Stimulated activated naive CD4-positive, alpha-beta T cell (primary cell): ENCODE results near the gene NUMB.
"Not testable (repeated sequence)": the region's sequence is repeated elsewhere in the genome, so short reads cannot be mapped to it uniquely, and the experiment has no call there.

ENCODE experiments used
- DNase-seq, 6 experiments: peaks; one replicate each; lab custom pipeline; 2025; lab: John Stamatoyannopoulos, UW

Gene NUMB

DNA sequence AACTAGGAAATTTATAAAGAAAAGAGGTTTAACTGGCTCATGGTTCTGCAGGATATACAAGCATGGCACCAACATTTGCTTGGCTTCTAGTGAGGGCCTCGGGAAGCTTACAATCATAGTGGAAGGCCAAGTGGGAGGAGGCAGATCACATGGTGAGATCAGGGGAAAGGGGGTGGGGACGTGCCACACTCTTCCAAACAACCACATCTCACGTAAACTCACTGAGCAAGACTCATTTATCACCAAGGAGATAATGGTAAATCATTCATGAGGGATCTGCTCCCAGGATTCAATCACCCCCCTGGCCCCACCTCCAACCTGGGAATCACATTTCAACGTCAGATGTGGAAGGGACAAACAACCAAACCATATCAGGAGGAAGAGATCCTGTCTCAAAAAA is 35.8 kb downstream of the NUMB start:
- no peak for DNase-seq

GRCh38 chr14:73418227-73418626 is 40.1 kb downstream of the NUMB start:
- no peak for DNase-seq

DNA sequence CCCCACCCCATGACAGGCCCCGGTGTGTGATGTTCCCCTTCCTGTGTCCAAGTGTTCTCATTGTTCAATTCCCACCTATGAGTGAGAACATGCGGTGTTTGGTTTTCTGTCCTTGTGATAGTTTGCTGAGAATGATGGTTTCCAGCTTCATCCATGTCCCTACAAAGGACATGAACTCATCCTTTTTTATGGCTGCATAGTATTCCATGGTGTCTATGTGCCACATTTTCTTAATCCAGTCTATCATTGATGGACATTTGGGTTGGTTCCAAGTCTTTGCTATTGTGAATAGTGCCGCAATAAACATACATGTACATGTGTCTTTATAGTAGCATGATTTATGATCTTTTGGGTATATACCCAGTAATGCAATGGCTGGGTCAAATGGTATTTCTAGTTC is 52.1 kb downstream of the NUMB start:
- not testable (repeated sequence) for DNase-seq

DNA sequence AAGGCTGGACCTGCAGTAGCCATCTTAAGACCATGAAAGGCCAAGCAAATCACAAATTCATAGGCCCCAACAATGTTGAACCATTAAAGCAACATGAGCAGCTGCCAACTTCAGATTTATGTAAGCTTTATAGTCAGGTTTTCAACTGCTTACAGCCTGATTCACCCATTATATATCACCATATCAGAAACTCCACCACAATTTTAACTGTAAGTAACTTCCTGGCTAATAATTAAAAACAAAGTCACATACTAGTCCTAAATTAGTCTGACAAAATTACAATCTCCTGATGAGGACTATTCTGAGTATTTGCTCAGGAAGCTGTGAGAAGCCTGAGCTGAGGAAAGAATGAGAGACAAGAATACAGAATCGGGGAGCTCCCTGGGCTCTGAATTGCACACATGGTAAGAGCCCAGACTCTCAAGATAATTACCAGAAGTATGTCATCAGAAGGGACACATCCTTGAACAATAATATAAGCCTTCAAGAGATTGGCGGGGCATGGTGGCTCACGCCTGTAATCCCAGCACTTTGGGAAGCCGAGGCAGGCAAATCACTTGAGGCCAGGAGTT is 55.1 kb downstream of the NUMB start:
- DNase-seq: no peak

DNA sequence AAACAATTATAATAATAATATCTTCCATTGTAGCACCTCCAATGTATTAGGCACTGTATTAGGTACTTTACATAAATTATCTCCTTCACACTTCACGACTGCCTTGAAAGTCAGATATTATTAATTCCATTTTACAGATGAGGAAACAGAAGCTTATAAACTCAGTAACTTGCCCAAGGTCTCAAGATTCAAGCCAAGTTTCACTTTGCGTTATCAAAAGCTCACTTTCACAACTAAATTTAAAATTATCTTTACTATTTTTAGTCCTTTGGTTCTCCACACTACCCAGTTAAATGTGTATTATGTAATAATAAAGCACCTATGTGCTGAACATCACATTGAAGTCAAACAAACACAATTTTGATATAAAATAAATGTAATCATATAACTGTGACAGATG is 55.8 kb downstream of the NUMB start:
- DNase-seq: no peak

DNA sequence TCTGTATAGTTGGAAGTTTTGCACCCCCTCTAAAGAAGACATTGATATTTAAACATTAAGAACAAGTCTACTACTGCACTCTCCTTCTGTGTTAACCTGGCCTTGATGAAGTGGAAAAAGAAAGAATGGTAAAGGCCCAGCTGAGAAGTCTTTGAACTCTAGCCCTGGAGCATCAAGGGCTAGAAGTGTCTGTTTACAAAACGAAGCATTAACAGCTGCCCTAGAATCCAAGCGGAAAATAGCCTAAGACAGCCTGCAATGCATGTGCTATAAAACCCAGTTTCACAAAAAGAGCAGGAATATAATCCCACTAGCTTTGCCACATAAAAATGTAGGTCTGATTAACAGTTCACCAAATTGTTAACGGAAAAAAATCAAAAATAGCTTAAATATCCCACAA is 60.5 kb downstream of the NUMB start:
- no peak for DNase-seq

DNA sequence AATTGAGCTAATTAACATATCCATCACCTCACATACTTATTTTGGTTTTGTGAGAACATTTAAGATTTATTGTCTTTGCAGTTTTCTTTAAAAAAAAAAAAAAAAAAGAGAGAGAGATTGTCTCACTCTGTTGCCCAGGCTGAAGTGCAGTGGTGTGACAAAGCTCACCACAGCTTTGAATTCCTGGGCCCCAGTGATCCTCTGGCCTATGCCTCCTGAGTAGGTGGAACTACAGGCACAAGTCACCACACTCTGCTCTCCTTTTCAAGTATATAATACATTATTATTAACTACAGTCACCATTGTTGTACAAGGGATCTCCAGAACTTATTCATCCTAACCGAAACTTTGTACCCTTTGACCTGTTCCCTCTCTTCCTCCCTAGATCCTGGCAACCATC is 64.0 kb downstream of the NUMB start:
- no peak for DNase-seq

DNA sequence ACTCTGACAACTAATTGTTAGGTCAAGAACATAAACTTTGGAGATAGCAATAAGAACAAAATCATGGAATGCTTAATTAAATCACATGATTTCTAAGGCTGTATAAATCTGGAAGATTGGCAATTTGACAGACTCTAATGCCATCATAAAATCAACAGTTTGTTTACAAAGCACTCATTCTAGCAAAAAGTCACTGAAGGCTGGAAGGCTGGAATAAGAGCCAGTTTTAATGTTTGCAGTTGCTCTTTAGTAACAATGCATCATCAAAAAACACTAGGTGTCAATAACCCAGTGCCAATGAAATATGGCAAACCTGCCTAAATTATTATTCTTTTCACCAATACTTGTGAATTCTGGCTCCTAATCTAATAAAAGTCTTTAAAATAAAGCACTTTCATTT is 65.0 kb downstream of the NUMB start:
- DNase-seq: no peak

- DNase-seq: no peak
Observed at GRCh38 chr14:73392329-73393257, 65.8 kb downstream of the NUMB start.

DNA sequence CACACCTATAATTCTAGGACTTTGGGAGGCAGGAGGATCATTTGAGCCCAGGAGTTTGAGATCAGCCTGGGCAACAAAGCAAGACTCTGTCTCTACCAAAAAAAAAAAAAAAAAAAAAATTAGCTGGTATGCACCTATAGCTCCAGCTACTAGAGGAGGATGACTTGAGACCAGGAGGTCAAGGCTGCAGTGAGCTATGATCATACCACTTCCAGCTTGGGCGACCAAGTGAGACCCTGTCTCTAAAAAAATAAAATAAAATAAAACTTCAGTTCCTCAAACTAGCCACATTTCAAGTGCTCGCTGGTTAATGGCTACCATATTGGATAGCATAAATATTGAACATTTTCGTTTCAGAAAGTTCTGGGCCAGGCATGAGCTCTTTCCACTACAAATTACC is 70.5 kb downstream of the NUMB start:
- DNase-seq: not testable (repeated sequence)

DNA sequence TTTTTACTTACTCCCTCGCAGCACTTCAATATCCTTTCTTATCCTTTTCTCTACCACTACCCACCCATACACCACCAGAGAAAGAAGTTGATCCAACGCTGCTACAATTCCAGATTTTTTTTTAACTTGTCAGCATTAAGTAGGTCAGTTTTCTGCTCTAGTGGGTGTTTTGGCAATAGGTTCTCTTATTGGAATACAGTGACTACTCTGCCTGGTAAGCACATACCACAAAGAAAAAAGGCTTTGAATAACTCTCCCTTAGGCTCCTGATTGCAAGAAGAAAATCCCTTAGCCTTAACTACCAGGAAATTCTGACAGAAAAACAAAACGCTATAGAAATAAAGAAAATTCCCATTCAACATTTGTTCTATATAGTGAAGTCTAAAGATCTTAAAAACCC is 72.0 kb downstream of the NUMB start:
- DNase-seq: no peak

- DNase-seq: not testable (repeated sequence)
Observed at GRCh38 chr14:73385021-73385420, 73.3 kb downstream of the NUMB start.

DNA sequence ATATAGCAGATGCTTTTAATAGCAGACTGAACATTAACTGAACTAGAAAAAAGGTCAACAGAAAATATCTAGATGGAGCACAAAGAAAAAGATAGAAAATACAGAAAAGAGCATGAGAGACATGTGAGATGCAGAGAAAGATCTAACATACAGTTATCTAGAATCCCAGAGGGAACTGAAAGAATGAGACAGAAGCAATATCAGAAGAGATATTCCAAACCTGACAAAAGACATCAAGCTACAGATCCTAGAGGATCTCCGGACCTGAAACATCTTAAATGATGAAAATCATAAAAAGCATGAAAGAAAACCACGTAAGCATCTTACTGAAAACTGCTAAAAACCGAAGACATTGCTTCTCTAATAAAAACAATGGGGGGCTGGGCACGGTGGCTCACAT is 75.0 kb downstream of the NUMB start:
- no peak for DNase-seq

DNA sequence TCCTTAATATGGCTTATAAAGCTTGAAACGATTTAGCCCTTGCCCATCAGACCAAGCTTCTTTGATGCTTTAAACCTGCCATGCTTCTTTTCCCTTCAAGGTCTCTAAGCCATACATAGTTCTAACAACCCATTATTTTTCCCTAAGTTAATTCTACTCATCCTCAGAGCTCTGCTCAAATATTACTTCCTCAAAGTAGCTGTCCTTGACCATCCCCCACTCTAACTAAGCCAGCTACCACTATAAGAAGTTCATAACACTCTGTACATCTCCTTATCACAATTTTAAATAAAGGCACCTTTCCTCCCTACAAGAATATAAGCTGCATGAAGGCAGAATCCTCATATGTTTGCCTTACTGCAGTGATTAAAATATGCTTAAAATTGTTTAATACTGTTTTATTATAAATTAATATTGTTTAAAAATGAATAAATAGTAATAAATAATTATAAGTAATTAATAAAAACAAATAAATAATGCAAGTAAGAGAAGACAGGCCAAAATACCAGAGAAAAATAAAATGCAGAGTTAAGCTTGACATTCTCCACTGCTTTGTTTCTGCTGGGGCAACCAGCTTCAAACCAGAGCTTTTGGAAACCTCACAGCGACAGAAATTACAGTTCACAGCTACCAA is 76.8 kb downstream of the NUMB start:
- no peak for DNase-seq

- DNase-seq: no peak
Observed at GRCh38 chr14:73376585-73376984, 81.8 kb downstream of the NUMB start.

- no peak for DNase-seq
Observed at GRCh38 chr14:73375861-73376260, 82.5 kb downstream of the NUMB start.

DNA sequence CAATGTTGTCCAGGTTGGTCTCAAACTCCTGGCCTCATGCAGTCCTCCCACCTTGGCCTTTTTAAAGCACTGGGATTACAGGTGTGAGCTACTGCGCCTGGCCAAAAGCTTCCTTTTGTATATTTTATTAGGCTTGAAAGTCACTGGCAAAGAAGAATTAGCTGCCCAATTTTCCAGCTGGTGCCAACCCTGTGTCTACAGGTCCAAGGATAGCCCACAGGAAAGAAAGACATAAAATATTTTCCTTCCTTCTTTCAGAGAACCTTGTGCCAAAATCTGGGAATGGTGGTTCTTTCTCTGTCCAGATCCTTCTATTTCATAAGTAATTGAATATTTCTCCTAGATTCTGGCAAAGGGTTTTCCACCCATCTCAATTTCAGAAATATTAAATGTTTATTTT is 84.1 kb downstream of the NUMB start:
- DNase-seq: no peak

GRCh38 chr14:73372529-73372928 is 85.8 kb downstream of the NUMB start:
- DNase-seq: no peak

GRCh38 chr14:73370561-73370960 is 87.8 kb downstream of the NUMB start:
- DNase-seq: no peak

DNA sequence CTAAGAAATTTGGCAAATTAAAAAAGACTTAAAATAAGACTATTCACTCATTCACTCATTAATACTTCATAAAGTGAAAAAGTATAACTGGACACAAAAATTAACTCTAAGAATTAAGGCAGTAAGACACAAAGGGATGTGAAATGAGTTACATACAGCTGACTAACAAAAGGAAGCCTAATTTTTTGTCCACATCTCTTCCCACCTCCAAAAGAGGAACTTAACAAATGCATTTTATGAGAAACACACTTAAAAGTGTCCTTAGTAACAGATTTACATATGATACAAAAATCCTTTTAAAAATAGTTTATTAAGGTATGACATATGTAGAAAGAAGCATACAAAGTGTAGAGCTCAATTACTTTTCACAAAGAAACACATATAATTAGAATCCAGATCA is 88.9 kb downstream of the NUMB start:
- no peak for DNase-seq

- no peak for DNase-seq
Observed at GRCh38 chr14:73368616-73369015, 89.7 kb downstream of the NUMB start.

- DNase-seq: no peak
Observed at GRCh38 chr14:73365727-73366126, 92.6 kb downstream of the NUMB start.

DNA sequence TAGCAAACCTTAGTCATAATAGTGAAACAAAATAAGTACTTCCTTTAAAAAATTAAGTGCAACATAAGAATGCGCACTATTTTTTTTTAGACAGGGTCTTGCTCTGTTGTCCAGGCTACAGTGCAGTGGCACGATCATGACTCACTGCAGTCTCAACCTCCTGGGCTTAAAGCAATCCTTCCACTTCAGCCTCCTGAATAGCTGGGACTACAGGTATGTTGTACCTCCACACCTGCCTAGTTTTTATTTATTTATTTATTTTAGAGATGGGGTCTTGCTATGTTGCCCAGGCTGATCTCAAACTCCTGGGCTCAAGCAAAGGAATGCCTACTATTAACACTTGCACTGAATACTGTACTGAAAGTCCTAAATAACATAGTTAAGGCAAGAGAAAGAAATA is 93.8 kb downstream of the NUMB start:
- no peak for DNase-seq
